Endothelial cell of umbilical vein (primary cell): Measurements from ENCODE around the gene AQP3. TPM values are rescaled to one million over a fixed set of nuclear protein-coding genes. Genes with fewer than 3 reads are reported as not detected.

Experiments used
- BruUV-seq: library from RNA; stranded (reverse); fragments of 400-500 nt; replicated peaks from 2 replicates; lab custom pipeline; 2021; lab: Mats Ljungman, UMichigan
- CTCF ChIA-PET: fragments of 300-600, 350-600 bp; sonication (Branson Sonifier 250); formaldehyde crosslinking; loops from one replicate; lab custom pipeline; 2021; ENCODE audit warnings: antibody characterized with exemption, inconsistent platforms; lab: Charles Lee
- POLR2A ChIA-PET: fragments of 300-600, 350-600 bp; sonication (Branson Sonifier 250); formaldehyde crosslinking; loops from one replicate; lab custom pipeline; 2021; ENCODE audit warnings: antibody characterized with exemption, inconsistent platforms; lab: Charles Lee
- DNase-seq: peaks from one replicate; pipeline ENCODE4 v3.0.0-alpha.2; 2011; ENCODE audit warnings: low read depth, low spot score
- FAIRE-seq: peaks from 2 replicates; lab custom pipeline; 2011; peaks lifted over from hg19 to GRCh38; lab: Jason Lieb, UNC
- H2AFZ ChIP-seq: 2 replicates; pipeline ENCODE4 v1.6.0; 2012; ENCODE audit warnings: low read depth, low read length, control low read depth, inconsistent platforms
- H3K27ac ChIP-seq: 2 replicates; pipeline ENCODE4 v1.5.1; 2011; ENCODE audit warnings: low read depth, mild to moderate bottlenecking, control low read depth, low read length, moderate library complexity; ENCODE audit not compliant: insufficient read depth
- H3K27me3 ChIP-seq, 2 experiments: 2 replicates each; pipeline versions ENCODE4 v1.6.0 to v1.6.1; 2011; ENCODE audit warnings: low read length in 2 of 2, mixed read lengths in 1 of 2; ENCODE audit not compliant: control insufficient read depth in 2 of 2, insufficient read depth in 2 of 2
- H3K36me3 ChIP-seq, 2 experiments: 2 replicates in 1 of 2; 3 replicates in 1 of 2; pipeline ENCODE4 v1.5.1; 2011; ENCODE audit warnings: low read length in 2 of 2, mild to moderate bottlenecking in 1 of 2, moderate library complexity in 1 of 2; ENCODE audit not compliant: control insufficient read depth in 2 of 2, insufficient read depth in 2 of 2; ENCODE audit errors: extremely low read depth in 1 of 2
- H3K4me1 ChIP-seq: 3 replicates; pipeline ENCODE4 v1.5.1; 2011; ENCODE audit warnings: mild to moderate bottlenecking, low read length; ENCODE audit not compliant: control insufficient read depth, insufficient read depth; ENCODE audit errors: extremely low read depth
- H3K4me2 ChIP-seq: 2 replicates; pipeline ENCODE4 v1.6.1; 2011; ENCODE audit warnings: low read length, control low read depth, mixed read lengths; ENCODE audit not compliant: insufficient read depth
- H3K4me3 ChIP-seq, 3 experiments: fragments of 200-600 bp in 1 of 3; sonication (generic), shearing (Covaris generic) in 1 of 3; replicated peaks in 1 of 3; 2 replicates each; pipeline ENCODE4 v1.5.1; 2011 to 2016; ENCODE audit warnings: control low read depth in 3 of 3, low read length in 3 of 3, mild to moderate bottlenecking in 2 of 3, inconsistent platforms in 1 of 3, low read depth in 1 of 3, moderate library complexity in 1 of 3; ENCODE audit not compliant: insufficient read depth in 1 of 3
- H3K79me2 ChIP-seq: 2 replicates; pipeline ENCODE4 v1.6.0; 2012; ENCODE audit warnings: low read length, inconsistent platforms; ENCODE audit not compliant: control insufficient read depth, insufficient read depth
- H3K9ac ChIP-seq: replicated peaks from 2 replicates; pipeline ENCODE3; 2011; ENCODE audit warnings: low read length, control low read depth; ENCODE audit not compliant: insufficient read depth; ENCODE audit errors: extremely low read depth
- H3K9me1 ChIP-seq: replicated peaks from 3 replicates; pipeline ENCODE4 v1.6.0; 2011; ENCODE audit warnings: mild to moderate bottlenecking, low read length; ENCODE audit not compliant: control insufficient read depth, insufficient read depth; ENCODE audit errors: extremely low read depth
- H3K9me3 ChIP-seq: replicated peaks from 2 replicates; pipeline ENCODE4 v1.5.1; 2012; ENCODE audit warnings: low read length, inconsistent platforms; ENCODE audit not compliant: control insufficient read depth, insufficient read depth
- H4K20me1 ChIP-seq: replicated peaks from 2 replicates; pipeline ENCODE3; 2011; ENCODE audit warnings: mild to moderate bottlenecking, low read length; ENCODE audit not compliant: control insufficient read depth, insufficient read depth; ENCODE audit errors: extremely low read depth
- JUN ChIP-seq: IDR thresholded peaks from 2 replicates; pipeline ENCODE4 v1.6.1; 2011; ENCODE audit warnings: borderline replicate concordance, low read depth; ENCODE audit not compliant: insufficient read length, insufficient read depth
- POLR2AphosphoS5 ChIP-seq: IDR thresholded peaks from 2 replicates; pipeline ENCODE4 v1.6.1; 2012; ENCODE audit warnings: low read depth, mild to moderate bottlenecking, control low read depth, low read length, moderate library complexity; ENCODE audit not compliant: insufficient read depth
- dilution Hi-C: fragments of 300-500 bp; cut with MboI; formaldehyde crosslinking; loops from one replicate; pipeline ENCODE4 v1.15.0; 2019; ENCODE audit warnings: low sequenced_read_pairs; ENCODE audit not compliant: extremely low pct_ligation_motif_present
- intact Hi-C: fragments of 100-400 bp; cut with micrococcal nuclease; formaldehyde crosslinking; loops from one replicate; pipeline ENCODE4 v1.10.0; 2022
- polyA plus RNA-seq, 4 experiments: library from polyadenylated mRNA; depleted of rRNA in 3 of 4; stranded (reverse) in 3 of 4; unstranded in 1 of 4; fragments of >200 nt; gene quantifications; 2 replicates each; pipeline versions ENCODE4 v1.2.1 to v1.2.3, GENCODE V29; 2011 to 2012; ENCODE audit warnings: missing spikeins in 1 of 4
- total RNA-seq: library from RNA; stranded (reverse); gene quantifications from 2 replicates; pipeline ENCODE4 v1.2.3, GENCODE V29; 2021
- TF ChIP-seq, protein P1 (sequence below): IDR thresholded peaks from 2 replicates; pipeline ENCODE4 v1.6.1; 2011; ENCODE audit not compliant: insufficient read depth, insufficient read length
- TF ChIP-seq, protein P2 (sequence below), 2 donors: IDR thresholded peaks; 1 replicate in 1 of 2; 2 replicates in 1 of 2; pipeline ENCODE4 v1.5.1; 2011; ENCODE audit warnings: low read length in 2 of 2, mild to moderate bottlenecking in 2 of 2, moderate library complexity in 2 of 2, control low read depth in 1 of 2, inconsistent platforms in 1 of 2, low read depth in 1 of 2; ENCODE audit not compliant: insufficient read depth in 1 of 2; ENCODE audit errors: extremely low read depth in 1 of 2

Gene AQP3
- total and polyA plus RNA-seq, 2 donors (not counting 3 experiments of a cell fraction or from before 2014, with no cell fraction given), result 0.93 to 1.8 TPM

DNA sequence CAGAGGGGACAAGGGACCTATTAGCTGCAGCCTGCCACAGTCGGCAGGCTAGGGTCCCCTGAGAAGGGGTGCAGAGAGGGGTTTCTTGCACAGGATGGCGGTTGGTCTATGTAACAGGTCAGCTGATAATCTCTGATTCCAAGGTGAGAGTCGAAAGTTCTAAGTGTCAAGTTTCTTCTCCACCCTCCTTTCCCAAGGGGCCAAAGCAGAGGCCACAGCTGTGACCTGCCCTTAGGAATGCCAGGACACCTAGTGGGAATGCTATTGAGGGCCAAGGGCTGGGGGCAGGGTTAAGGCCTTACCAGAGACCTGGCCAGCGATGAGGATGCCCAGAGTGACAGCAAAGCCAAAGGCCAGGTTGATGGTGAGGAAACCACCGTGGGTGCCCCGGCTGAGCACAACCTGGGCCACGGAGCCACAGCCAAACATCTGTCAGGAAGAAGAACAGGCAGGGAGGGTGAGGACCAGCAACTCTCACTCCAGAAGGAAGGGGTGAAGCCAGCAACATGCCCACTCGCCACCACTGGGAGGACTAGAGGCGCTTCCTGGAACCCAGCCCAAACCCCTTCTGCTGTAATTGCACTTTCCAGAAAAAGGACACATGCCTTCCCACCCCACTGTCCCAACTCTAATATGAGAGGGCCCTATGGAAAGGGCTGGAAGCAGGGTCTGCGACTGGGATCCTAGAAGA, 3.8 kb downstream of the AQP3 start:
- Histone ChIP-seq H3K4me1 (peaks cover 7% of the 10 kb centered on the region), H3K4me2 (no peak overlapping the region), H3K79me2 (no peaks in the 10 kb centered on the region), H3K9me1 (no peaks in the 10 kb centered on the region), H2AFZ (no peak overlapping the region), H3K27me3 (peaks cover 0 to 2% of the 10 kb centered on the region in 2 experiments), H3K9ac (no peak overlapping the region), H3K4me3 (no peak overlapping the region), H4K20me1 (no peaks in the 10 kb centered on the region), H3K9me3 (no peaks in the 10 kb centered on the region), H3K36me3 (no peaks in the 10 kb centered on the region), H3K27ac (no peak overlapping the region)
- FAIRE-seq, result no peak
- ChIA-PET POLR2A (no interaction called here), CTCF (interaction anchor here (0.8 to 5.9 kb wide), 4 partner anchors 8 to 69 kb away, joined by 3 to 57 read pairs (median 10); no protein-coding TSS in a partner anchor)
- intact Hi-C loops, result no loop called here
- no peak for DNase-seq
- no TSS peak for BruUV-seq
- dilution Hi-C loops, result no loop called here
- TF ChIP-seq, protein P1, sequence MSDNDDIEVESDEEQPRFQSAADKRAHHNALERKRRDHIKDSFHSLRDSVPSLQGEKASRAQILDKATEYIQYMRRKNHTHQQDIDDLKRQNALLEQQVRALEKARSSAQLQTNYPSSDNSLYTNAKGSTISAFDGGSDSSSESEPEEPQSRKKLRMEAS, result no peak
- TF ChIP-seq POLR2AphosphoS5 (no peak), JUN (no peak)
- TF ChIP-seq, protein P2, sequence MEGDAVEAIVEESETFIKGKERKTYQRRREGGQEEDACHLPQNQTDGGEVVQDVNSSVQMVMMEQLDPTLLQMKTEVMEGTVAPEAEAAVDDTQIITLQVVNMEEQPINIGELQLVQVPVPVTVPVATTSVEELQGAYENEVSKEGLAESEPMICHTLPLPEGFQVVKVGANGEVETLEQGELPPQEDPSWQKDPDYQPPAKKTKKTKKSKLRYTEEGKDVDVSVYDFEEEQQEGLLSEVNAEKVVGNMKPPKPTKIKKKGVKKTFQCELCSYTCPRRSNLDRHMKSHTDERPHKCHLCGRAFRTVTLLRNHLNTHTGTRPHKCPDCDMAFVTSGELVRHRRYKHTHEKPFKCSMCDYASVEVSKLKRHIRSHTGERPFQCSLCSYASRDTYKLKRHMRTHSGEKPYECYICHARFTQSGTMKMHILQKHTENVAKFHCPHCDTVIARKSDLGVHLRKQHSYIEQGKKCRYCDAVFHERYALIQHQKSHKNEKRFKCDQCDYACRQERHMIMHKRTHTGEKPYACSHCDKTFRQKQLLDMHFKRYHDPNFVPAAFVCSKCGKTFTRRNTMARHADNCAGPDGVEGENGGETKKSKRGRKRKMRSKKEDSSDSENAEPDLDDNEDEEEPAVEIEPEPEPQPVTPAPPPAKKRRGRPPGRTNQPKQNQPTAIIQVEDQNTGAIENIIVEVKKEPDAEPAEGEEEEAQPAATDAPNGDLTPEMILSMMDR (IDR thresholded peaks at IDR 0.05; ENCODE audit: extremely low read depth in 1 of 2, insufficient read depth in 1 of 2, low read depth in 1 of 2, low read length in 2 of 2), result no peak
